OCI-LY1 (cell line): ENCODE measurements around the gene CSMD2.

ENCODE experiments used
- EZH2 ChIP-seq: fragments of 200-600 bp; sonication (generic), shearing (Covaris generic); IDR thresholded peaks from 2 replicates; pipeline ENCODE4 v1.8.0; 2017; ENCODE audit warnings: borderline replicate concordance, mixed run types, mild to moderate bottlenecking, antibody characterized with exemption, low read length, moderate library complexity, mixed read lengths
- TF ChIP-seq, protein P1 (sequence below): fragments of 200-600 bp; sonication (generic), shearing (Covaris generic); IDR thresholded peaks from 2 replicates; pipeline ENCODE4 v1.5.1; 2017; ENCODE audit warnings: mild to moderate bottlenecking, antibody characterized with exemption, low read length, moderate library complexity, mixed read lengths

- TF ChIP-seq, protein P1, sequence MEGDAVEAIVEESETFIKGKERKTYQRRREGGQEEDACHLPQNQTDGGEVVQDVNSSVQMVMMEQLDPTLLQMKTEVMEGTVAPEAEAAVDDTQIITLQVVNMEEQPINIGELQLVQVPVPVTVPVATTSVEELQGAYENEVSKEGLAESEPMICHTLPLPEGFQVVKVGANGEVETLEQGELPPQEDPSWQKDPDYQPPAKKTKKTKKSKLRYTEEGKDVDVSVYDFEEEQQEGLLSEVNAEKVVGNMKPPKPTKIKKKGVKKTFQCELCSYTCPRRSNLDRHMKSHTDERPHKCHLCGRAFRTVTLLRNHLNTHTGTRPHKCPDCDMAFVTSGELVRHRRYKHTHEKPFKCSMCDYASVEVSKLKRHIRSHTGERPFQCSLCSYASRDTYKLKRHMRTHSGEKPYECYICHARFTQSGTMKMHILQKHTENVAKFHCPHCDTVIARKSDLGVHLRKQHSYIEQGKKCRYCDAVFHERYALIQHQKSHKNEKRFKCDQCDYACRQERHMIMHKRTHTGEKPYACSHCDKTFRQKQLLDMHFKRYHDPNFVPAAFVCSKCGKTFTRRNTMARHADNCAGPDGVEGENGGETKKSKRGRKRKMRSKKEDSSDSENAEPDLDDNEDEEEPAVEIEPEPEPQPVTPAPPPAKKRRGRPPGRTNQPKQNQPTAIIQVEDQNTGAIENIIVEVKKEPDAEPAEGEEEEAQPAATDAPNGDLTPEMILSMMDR = no peak
- no peak for TF ChIP-seq EZH2
These were observed 261.8 kb downstream of the CSMD2 start for GRCh38 chr1:33903210-33903589.
